ENCODE measurements around the gene EPHA3.

EPHA3 gene

GRCh38 chr3:89472101-89472500, 364.7 kb downstream of the EPHA3 start:
- no peak for ATAC-seq

GRCh38 chr3:89474333-89475130, 367.1 kb downstream of the EPHA3 start:
- no peak for ATAC-seq

GRCh38 chr3:89488800-89489580, 381.6 kb downstream of the EPHA3 start:
- ATAC-seq = no peak

GRCh38 chr3:89490129-89490528, 382.7 kb downstream of the EPHA3 start:
- no peak for ATAC-seq

DNA sequence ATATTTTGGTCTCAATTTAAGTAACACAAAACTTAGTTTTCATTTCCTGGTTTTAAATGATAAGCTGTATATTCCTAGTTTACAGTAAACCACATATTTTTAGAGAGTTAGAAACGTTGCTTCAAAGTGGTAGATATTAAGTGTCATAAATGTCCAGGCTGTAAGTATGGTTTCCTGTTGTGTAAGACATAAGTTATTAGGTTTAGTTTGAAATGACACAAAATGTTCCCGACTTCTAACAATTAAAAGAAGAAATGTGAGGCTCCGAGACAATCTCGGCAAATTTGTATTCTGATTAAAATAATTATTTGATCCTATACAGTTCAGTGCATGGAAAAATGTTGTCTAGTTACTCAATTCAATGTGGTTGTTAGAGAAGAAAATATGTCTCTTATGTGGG, 387.3 kb downstream of the EPHA3 start:
- ATAC-seq = no peak

- ATAC-seq = no peak
Observed at GRCh38 chr3:89503891-89504391, 396.5 kb downstream of the EPHA3 start.

GRCh38 chr3:89504432-89504831, 397.0 kb downstream of the EPHA3 start:
- no peak for ATAC-seq

DNA sequence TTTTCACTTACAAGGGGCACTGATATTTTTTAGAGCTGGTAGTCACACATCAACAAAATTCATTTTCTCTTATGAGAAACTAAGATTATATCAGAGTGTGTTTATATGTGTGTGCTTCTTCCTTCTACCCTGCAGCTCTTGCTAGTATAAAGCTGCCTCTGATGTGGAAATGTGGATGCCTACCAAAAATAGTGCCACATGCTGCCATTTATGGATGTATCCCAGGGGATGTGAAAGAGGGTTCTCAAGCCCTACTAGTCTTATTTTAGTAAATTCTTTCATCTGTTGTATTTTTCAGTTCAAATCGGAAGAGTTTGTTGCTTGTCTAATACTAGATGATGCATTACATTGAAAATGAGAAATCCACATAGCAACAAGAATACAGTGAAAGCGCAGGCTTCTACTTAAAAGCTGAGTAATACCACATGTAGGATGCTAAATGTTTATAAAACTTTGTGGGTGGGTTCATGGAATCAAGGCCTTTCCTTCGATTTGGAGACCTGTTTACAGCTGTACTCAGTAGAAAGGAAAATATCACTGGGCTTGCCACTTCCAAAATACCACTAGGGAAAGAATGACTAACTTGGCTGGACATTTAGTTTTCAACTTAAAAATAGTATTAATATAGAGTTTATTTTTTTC, 399.2 kb downstream of the EPHA3 start:
- no peak for ATAC-seq

DNA sequence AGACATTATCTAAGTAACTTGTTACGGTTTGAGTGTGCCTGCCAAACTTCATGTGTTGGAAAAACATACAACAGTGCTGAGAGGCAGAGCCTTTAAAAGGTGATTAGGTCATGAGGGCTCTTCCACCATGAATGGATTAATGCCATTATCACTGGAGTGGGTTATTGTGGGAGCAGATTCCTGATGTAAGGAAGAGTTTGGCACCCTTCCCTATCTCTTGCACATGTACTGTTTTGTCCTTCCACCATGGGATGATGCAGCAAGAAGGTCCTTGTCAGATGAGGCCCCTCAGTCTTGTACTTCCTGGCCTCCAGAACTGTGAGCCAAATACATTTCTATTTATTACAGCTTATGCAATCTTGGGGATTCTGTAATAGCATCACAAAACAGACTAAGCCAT, 413.9 kb downstream of the EPHA3 start:
- ATAC-seq = no peak

DNA sequence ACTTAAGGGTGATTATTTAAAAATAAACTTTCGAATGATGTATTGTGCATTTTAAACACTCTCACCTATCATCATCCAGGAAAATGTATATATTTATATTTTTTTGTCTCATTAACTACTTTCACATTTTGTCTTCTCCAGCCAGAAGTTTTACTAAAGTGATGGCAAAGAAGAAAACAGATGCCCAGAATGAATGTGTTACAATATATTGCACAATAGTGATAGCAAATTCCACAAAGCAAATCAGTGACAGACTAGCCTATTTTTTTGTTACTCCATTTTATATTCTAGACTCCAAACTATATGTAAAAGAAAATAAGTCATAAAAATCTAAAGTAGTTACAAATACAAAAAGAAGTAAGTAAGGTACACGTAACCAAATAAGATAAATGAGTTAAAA, 414.7 kb downstream of the EPHA3 start:
- ATAC-seq = no peak

DNA sequence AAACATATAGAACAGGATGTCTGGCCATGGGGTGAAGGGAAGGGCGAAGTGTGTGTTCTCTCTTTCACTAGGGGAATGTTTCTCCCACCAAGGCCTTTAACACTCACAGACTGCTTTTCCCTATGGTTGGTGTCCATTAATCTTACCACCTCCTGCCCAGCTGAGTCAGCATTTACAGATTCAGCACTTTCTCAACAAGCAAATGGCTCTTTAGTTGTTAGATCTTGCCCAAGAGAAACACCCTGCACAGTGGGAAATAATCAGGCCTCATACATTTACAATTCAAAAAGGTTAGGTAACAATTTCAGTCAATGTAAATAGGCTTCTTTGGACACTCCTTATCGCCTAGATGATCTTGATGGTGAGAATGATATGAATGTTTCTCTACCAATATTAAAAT, 418.2 kb downstream of the EPHA3 start:
- ATAC-seq = no peak

DNA sequence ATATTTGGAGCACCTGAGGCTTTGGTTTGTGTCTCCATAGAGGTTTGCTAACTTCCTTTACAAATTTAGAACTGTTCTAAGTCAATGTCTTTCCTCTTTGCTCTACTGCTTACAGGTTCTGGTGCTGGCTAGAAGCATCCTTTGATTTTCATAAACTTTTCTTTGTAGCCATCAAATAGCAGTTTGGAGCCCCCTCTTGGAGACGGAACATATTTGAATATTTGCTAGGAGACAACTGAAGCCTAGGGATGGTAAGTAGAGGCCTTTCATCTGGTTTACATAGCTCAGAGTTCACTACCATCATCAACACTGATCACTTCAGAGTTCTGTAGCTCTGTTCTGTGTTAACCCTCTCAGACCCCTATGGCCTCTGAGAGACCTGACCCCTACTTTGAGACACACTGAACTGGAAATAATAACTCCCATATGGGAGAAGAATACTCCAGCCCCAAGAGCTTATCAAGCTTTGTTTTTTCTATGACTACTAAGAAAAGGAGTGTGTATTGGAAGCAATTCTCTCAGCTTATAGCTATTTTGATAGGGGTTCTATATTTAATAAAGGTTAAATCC, 420.4 kb downstream of the EPHA3 start:
- ATAC-seq = no peak
